22Rv1 (cell line): ENCODE results near the gene RIT2.

Experiments used
- H3K27ac ChIP-seq: fragments of 450-650 bp; 2 replicates; pipeline ENCODE4 v1.5.1; 2017
- CTCF ChIP-seq: fragments of 450-650 bp; IDR thresholded peaks from 2 replicates; pipeline ENCODE4 v1.5.1; 2017; ENCODE audit warnings: mild to moderate bottlenecking
- ZFX ChIP-seq: fragments of 450-650 bp; IDR thresholded peaks from 2 replicates; pipeline ENCODE4 v1.6.1; 2017; ENCODE audit warnings: antibody characterized with exemption, borderline replicate concordance

The RIT2 gene

GRCh38 chr18:42860548-42860947 lies 254.9 kb downstream of the RIT2 start:
- no peak overlapping the region for H3K27ac ChIP-seq
- no peak for TF ChIP-seq ZFX
- no peak for TF ChIP-seq CTCF

GRCh38 chr18:42860011-42860410 lies 255.5 kb downstream of the RIT2 start:
- no peak overlapping the region for H3K27ac ChIP-seq

GRCh38 chr18:42854558-42854957 lies 260.9 kb downstream of the RIT2 start:
- no peak for TF ChIP-seq ZFX
- no peak for TF ChIP-seq CTCF
- H3K27ac ChIP-seq = no peak overlapping the region

More at GRCh38 chr18:42860011-42860410, 255.5 kb downstream of the RIT2 start:
- TF ChIP-seq CTCF = no peak
- no peak for TF ChIP-seq ZFX

- no peak overlapping the region for H3K27ac ChIP-seq
- TF ChIP-seq CTCF (no peak), ZFX (no peak)
Observed at GRCh38 chr18:42850174-42851083, 265.1 kb downstream of the RIT2 start.

GRCh38 chr18:42839408-42839807 lies 276.1 kb downstream of the RIT2 start:
- no peak overlapping the region for H3K27ac ChIP-seq
- no peak for TF ChIP-seq CTCF
- no peak for TF ChIP-seq ZFX

GRCh38 chr18:42838546-42839145 lies 276.8 kb downstream of the RIT2 start:
- TF ChIP-seq ZFX = no peak
- TF ChIP-seq CTCF = no peak
- H3K27ac ChIP-seq = no peak overlapping the region

- no peak for TF ChIP-seq CTCF
- no peak for TF ChIP-seq ZFX
Observed at GRCh38 chr18:42830936-42831335, 284.5 kb downstream of the RIT2 start.

More at GRCh38 chr18:42830936-42831335, 284.5 kb downstream of the RIT2 start:
- H3K27ac ChIP-seq = no peak overlapping the region
